ENCODE data around the gene ZNF519. TPM values are rescaled to one million over a fixed set of nuclear protein-coding genes. Genes with fewer than 3 reads are reported as not detected.
"Not testable (repeated sequence)": the region's sequence is repeated elsewhere in the genome, so short reads cannot be mapped to it uniquely, and the experiment has no call there.

The ZNF519 gene
- 4.5 and 6.4 TPM in 2 replicates for total RNA-seq (2014; rRNA removed; shearing (Covaris generic); ENCODE audit: low replicate concordance)

DNA sequence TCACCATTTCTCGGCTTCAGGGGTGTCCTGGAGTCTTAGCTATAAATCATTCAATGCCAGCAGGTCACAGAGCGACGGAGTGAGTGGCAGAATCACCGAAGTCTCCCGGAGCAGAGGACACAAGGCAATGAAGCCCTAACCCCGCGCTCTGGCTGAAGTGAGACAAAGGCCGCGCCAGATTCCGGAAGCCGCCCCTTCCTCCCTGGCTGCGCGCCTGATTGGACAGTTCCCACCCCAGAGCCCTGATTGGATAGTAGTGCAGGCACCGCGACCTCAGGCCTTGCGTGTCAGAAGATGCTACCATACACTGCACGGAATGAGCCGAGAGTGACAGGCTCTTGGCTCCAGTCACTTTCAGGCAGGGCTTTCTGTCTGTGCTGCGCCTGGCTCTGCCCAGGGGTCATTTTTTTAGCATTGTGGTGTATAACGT lies at the start of gene ZNF519:
ZNF519 (minus strand) TSS at position 165 of the 430 bp plus-strand sequence; CDS start at position 7, 158 bp downstream.
- not testable (repeated sequence) for H3K9me3 ChIP-seq, H3K36me3 ChIP-seq, H3K27me3 ChIP-seq
- DNase-seq = peak; percentile 96
- peak within 1 kb of the TSS; percentile 75 for H3K4me3 ChIP-seq

GRCh38 chr18:14179306-14179705 lies 47.1 kb upstream of the ZNF519 start:
- Histone ChIP-seq H3K27me3 (no peaks in the 10 kb centered on the region), H3K9me3 (no peaks in the 10 kb centered on the region), H3K36me3 (no peaks in the 10 kb centered on the region), H3K4me3 (peak overlapping the region; percentile 49)
- no peak for DNase-seq

DNA sequence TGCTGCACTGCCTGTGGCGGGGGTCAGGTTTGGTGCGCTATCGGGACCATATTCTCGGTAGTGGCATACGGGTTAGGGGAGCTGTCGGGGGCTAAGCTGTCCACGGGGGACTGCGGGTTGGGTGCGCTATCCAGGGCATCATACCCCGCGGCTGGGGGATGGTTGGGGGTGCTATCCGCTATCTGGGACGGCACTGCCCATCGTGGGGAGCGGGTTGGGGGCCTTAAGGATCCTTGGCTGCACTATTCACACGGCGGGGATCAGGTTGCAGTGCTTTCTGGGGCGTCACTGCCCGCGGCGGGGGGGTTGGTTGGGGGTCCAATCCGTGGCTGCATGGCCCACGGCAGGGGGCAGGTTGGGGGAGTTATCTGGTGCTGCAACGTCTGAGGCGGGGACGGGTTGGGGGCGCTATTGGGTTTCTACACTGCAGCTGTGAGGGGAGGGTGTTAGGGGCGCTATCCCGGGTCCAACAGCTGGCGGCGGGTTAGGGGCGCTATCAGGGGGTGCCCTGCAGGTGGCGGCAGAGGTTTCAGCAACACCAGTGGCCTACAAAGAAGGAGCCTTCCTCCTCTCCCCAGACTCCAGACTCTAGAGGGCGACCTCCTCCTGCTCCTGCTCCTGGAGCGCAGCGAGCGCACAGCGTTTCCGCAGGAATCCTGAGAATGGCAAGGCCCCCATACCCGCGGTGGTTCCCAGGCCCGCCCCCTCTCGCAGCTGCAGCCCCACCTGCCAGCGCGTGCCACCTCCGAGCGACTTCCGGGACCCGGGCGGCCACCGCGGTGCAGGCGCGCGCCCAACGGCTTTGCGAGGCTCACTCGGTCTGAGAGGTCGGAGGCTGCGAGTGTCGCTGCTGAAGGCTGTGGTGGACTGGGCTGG lies 46.3 kb upstream of the ZNF519 start:
- not testable (repeated sequence) for H3K9me3 ChIP-seq, H3K27me3 ChIP-seq, H3K36me3 ChIP-seq
- peak overlapping the region; percentile 49 for H3K4me3 ChIP-seq
- DNase-seq = peak; percentile 54

DNA sequence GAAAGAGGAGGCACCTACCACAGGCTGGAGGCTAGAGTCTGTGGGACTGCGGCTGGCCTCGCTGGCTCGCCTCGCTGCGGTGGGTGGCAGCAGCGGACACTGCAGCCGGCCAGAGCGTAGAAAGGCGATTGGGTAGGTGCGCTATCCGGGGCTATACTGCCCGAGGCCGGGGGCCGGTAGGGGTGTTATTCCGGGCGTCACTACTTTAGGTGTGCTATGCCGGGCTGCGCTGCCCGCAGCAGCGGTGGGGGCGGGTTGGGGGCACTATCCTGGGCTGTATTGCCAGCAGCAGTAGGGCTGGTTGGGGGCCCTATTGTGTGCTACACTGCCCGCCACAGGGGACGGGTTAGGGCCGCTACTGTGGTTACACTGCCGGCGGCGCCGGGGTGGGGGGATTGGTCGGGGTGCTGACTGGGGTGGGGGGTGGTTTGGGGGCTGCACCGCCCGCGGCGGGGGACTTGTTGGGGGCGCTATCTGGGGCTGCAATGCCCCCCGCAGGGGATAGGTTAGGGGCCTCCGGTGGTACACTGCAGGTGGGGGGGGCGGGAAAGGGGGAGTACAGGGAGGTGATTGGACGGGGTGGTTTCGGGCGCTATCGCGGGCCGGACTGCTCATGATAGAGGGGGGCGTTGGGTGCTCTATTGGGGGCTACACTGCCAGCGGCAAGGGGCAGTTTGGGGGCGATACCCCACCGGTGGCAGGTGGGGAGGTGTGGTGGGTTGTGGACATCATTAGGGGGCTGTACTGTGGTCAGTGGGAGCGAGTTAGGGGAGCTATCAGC lies 45.5 kb upstream of the ZNF519 start:
- not testable (repeated sequence) for DNase-seq, H3K9me3 ChIP-seq, H3K27me3 ChIP-seq, H3K36me3 ChIP-seq, H3K4me3 ChIP-seq

DNA sequence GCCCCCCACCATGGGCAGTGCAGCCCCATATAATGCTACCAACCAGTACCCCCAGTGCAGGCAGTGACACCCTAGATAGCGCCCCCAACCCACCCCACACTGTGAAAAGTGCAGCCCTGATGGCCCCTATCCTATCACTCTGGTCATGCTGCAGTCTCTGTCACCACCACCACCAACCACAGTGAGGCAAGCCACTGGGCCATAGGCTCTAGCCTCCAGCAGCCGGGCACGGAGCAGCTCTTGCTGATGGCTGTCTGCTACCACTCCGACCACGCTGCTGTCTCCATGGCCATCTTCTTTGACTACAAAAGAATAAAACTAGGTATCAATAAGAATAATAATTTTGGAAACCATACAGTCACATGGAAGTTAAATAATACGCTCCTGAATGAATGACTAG lies 43.2 kb upstream of the ZNF519 start:
- not testable (repeated sequence) for H3K4me3 ChIP-seq, H3K27me3 ChIP-seq, H3K9me3 ChIP-seq, DNase-seq, H3K36me3 ChIP-seq

- Histone ChIP-seq H3K27me3 (no peaks in the 10 kb centered on the region), H3K36me3 (no peaks in the 10 kb centered on the region), H3K9me3 (no peaks in the 10 kb centered on the region), H3K4me3 (no peak overlapping the region)
- no peak for DNase-seq
Observed at GRCh38 chr18:14174706-14175085, 42.5 kb upstream of the ZNF519 start.

DNA sequence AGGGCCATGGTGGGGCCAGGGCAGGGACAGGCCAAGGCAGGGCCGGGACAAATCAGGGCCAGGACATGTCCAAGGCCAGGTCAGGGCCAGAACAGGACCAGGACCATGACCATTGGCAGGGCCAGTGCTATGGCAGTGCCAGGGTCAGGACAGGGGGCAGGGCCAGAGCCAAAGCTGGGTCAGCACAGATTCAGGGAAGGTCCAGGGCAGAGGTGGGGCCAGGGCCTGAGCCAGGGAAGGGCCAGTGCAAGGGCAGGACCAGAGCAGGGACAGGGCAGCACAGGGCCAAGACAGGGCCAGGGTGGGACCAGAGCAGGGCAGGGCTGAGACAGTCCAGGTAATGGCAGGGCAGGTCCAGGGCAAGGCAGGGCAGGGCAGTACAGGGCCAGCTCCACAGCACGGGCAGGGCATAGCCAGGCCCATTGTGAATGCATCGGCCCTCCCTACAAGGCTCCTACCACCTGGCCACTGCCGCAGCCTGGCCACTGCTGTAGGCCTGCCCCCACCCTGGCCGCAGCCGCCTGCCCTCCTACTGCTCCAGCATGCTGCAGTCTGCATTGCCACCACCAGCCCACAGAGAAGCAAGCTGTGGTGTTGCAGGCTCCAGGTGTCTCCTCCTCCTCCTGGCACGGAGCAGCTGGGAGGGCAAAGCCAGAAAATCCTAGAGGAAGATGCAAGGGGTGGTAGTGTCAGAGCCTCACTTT lies 41.9 kb upstream of the ZNF519 start:
- DNase-seq, H3K9me3 ChIP-seq: not testable (repeated sequence)

GRCh38 chr18:14173116-14173951 lies 41.1 kb upstream of the ZNF519 start:
- H3K27me3 ChIP-seq, H3K9me3 ChIP-seq, H3K36me3 ChIP-seq, H3K4me3 ChIP-seq: not testable (repeated sequence)
- DNase-seq = peak; percentile 91

More for the DNA sequence above, 41.9 kb upstream of the ZNF519 start:
- H3K27me3 ChIP-seq, H3K36me3 ChIP-seq, H3K4me3 ChIP-seq: not testable (repeated sequence)

GRCh38 chr18:14172142-14173115 lies 40.2 kb upstream of the ZNF519 start:
- H3K36me3 ChIP-seq, H3K9me3 ChIP-seq, DNase-seq, H3K4me3 ChIP-seq, H3K27me3 ChIP-seq: not testable (repeated sequence)

- not testable (repeated sequence) for H3K4me3 ChIP-seq, H3K9me3 ChIP-seq, H3K27me3 ChIP-seq, H3K36me3 ChIP-seq
- DNase-seq = peak; percentile 80
Observed at GRCh38 chr18:14171301-14172141, 39.3 kb upstream of the ZNF519 start.

- H3K36me3 ChIP-seq, H3K4me3 ChIP-seq, H3K27me3 ChIP-seq, H3K9me3 ChIP-seq: not testable (repeated sequence)
- peak; percentile 30 for DNase-seq
Observed at GRCh38 chr18:14170367-14171036, 38.3 kb upstream of the ZNF519 start.

GRCh38 chr18:14162915-14163314 lies 30.7 kb upstream of the ZNF519 start:
- DNase-seq, H3K27me3 ChIP-seq, H3K4me3 ChIP-seq, H3K36me3 ChIP-seq, H3K9me3 ChIP-seq: not testable (repeated sequence)

DNA sequence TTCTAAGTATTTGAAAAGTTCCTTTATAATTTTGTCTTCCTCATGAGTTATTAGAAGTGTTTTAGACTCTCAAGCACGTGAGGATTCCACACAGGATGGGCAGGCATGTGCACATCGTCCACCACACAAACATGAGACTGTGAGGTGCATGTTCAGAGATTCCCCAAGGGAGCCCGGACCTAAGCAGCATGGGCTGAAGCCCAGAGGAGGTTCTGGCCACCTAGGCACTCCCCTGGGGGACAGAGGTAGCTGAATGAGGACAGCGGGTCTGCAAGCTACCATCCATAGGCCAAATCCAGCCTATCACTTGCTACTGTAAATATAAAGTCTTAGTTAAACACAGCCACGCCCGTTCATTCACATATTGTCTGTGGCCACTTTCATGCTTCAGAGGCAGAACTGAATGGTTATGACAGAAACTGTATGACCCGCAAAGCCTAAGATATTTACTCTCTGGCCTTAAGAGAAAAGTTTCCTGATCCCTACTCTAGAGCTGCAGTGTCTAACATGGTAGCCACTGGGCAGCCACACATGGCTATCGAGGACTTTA lies 19.4 kb upstream of the ZNF519 start:
- not testable (repeated sequence) for DNase-seq, H3K4me3 ChIP-seq

GRCh38 chr18:14150766-14151165 lies 18.5 kb upstream of the ZNF519 start:
- not testable (repeated sequence) for H3K36me3 ChIP-seq, H3K4me3 ChIP-seq, H3K27me3 ChIP-seq, H3K9me3 ChIP-seq, DNase-seq

More for the DNA sequence above, 19.4 kb upstream of the ZNF519 start:
- not testable (repeated sequence) for H3K36me3 ChIP-seq, H3K9me3 ChIP-seq, H3K27me3 ChIP-seq
